Psoas muscle (tissue), 8 donors: ENCODE measurements around the gene KIF3A. TPM values are rescaled to one million over a fixed set of nuclear protein-coding genes. Genes with fewer than 3 reads are reported as not detected.

ENCODE experiments used
- ATAC-seq, 4 donors: fragments of 200-7000 bp; cut with Tn5 transposase; one replicate each; pipeline ENCODE4 v1.9.1; 2020; ENCODE audit warnings: moderate library complexity in 3 of 4, mild to moderate bottlenecking in 2 of 4
- DNase-seq, 2 donors: peaks; one replicate each; pipeline ENCODE4 v3.0.0-alpha.2; 2020
- H3K27ac ChIP-seq: fragments of 200-600 bp; one replicate; pipeline ENCODE4 v1.8.0; 2022
- H3K27me3 ChIP-seq, 3 donors: fragments of 200-600 bp in 1 of 3; one replicate each; pipeline versions ENCODE4 v1.6.1 to v1.8.0; 2013 to 2022; ENCODE audit warnings: low read length in 2 of 3, mild to moderate bottlenecking in 2 of 3, moderate library complexity in 1 of 3; ENCODE audit not compliant: insufficient read depth in 3 of 3
- H3K36me3 ChIP-seq, 2 donors: fragments of 200-600 bp in 1 of 2; one replicate each; pipeline versions ENCODE4 v1.6.1 to v1.8.0; 2013 to 2022; ENCODE audit warnings: low read depth in 1 of 2, mild to moderate bottlenecking in 1 of 2, moderate library complexity in 1 of 2; ENCODE audit not compliant: insufficient read depth in 1 of 2
- H3K4me1 ChIP-seq: fragments of 200-600 bp; one replicate; pipeline ENCODE4 v1.8.0; 2022
- H3K4me3 ChIP-seq: fragments of 200-600 bp; one replicate; pipeline ENCODE4 v1.8.0; 2022; ENCODE audit warnings: mild to moderate bottlenecking
- H3K9me3 ChIP-seq: fragments of 200-600 bp; one replicate; pipeline ENCODE4 v1.8.0; 2022
- WGBS, 3 donors: extraction: QIAGEN DNeasy Blood & Tissue Kit; methylation state at CpG; one replicate each; pipeline versions ENCODE4 v1.1.6 to v1.1.7; 2013; 5-methylcytosine and 5-hydroxymethylcytosine counted together
- intact Hi-C, 2 donors: fragments of 100-400 bp; cut with DNase I; formaldehyde crosslinking; loops; one replicate each; pipeline versions ENCODE4 v1.11.0 to v1.14.2; 2022
- polyA plus RNA-seq, 3 donors: library from polyadenylated mRNA; stranded (reverse); fragments of 200-250 nt; gene quantifications; one replicate each; pipeline ENCODE4 v1.2.3, GENCODE V29; 2013
- total RNA-seq, 4 donors: library from RNA; stranded (reverse); fragmentation: NEBNext Ultra II Directional in 2 of 4; extraction: Animal tissue kit (Norgen Biotek cat#: 25700) in 2 of 4; gene quantifications; one replicate each; pipeline versions ENCODE4 v1.2.1 to v1.2.4, GENCODE V29; 2021 to 2023
- TF ChIP-seq, protein P1 (sequence below): fragments of 200-600 bp; IDR thresholded peaks from one replicate; pipeline ENCODE4 v1.8.0; 2022; ENCODE audit warnings: antibody characterized with exemption
- donor health status: healthy with polysubstance abuse.
- donor health status: DM: no; HTN: no; CAD: no; lungs with moderate emphysema.
- donor health status: Bipolar disorder and iron deficiency.
- donor health status: healthy.
- donor health status: DM: yes; HTN: yes; CAD: no.
- donor health status: DM: no; HTN: no; CAD: no.
- donor health status: DM: no; HTN: no; CAD: no.
- donor health status: DM: yes; HTN: yes; CAD: no.

The KIF3A gene
- total and polyA plus RNA-seq, 7 donors: 2.5 to 8.0 (median 4.3) TPM

DNA sequence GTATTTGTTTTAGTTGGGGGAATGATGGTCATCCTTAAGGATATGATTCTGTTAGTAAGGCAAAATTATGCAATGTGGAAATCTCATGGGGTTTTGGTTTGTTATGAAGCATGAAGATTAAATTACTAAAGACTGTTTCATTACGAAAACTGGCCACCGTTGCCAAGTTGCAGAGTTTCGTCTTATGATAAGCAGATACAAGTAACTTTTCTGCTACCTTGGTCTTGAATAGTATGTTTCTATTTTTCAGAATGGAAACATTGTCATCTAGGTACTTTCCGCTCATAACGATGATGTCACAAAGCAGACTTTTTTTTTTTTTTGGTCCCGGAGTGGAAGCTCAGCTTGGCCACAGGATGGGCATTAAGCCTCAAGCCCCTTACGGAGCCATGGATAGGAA is 14.1 kb upstream of the KIF3A start:
- peak in 1 of 4 donors; percentile 52 for ATAC-seq
- DNase-seq: peak; percentile 52 to 68
- Histone ChIP-seq H3K27ac (no peak overlapping the region), H3K36me3 (no peaks in the 10 kb centered on the region), H3K9me3 (no peaks in the 10 kb centered on the region), H3K4me1 (peaks cover 9% of the 10 kb centered on the region), H3K4me3 (no peak overlapping the region), H3K27me3 (peaks cover 0 to 24% (median 13%) of the 10 kb centered on the region in 3 donors)
- TF ChIP-seq, protein P1, sequence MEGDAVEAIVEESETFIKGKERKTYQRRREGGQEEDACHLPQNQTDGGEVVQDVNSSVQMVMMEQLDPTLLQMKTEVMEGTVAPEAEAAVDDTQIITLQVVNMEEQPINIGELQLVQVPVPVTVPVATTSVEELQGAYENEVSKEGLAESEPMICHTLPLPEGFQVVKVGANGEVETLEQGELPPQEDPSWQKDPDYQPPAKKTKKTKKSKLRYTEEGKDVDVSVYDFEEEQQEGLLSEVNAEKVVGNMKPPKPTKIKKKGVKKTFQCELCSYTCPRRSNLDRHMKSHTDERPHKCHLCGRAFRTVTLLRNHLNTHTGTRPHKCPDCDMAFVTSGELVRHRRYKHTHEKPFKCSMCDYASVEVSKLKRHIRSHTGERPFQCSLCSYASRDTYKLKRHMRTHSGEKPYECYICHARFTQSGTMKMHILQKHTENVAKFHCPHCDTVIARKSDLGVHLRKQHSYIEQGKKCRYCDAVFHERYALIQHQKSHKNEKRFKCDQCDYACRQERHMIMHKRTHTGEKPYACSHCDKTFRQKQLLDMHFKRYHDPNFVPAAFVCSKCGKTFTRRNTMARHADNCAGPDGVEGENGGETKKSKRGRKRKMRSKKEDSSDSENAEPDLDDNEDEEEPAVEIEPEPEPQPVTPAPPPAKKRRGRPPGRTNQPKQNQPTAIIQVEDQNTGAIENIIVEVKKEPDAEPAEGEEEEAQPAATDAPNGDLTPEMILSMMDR: no peak
- intact Hi-C loops: loop anchor here in 1 of 2 donors (5.0 kb wide), 1 partner anchor 66 kb away; no protein-coding TSS in a partner anchor
- 47 to 68% (median 54%) methylated on average over 7 of the region's 7 CpGs for WGBS, 3 donors

DNA sequence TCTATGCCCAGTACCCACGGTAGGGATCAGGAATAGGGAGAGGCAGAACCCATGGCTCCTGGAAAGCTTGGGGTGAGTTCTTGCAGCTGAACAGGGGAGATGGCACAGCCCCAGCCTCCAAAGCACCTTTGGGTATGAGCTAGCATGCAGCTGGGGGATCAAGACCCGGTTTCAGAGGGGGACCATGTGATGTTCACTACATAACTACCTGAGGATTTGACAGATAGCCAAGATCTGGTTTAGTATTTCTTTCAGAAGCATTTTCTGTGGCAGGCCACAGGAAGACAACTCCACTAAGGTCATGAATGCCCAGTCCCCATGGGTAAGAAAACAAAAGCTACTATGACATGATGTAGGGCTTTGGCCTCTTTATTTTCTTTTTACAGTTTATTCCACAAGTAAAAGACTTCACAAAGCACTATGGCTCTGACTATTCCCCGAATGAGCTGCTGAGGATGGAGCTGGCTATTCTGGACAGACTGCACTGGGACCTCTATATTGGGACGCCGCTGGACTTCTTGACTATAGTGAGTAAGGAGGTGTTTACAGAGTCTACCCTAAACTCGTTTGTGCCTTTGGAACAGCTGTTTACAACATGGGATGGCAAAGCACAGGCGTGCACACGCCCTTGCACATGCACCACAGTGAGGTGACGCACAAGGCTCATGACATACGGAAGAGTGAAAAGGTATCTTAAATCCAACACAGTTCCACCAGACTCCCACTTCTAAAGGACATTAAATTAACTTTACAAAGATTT is 13.3 kb upstream of the KIF3A start:
- no peak overlapping the region for H3K4me3 ChIP-seq
- intact Hi-C loops: loop anchor here in 1 of 2 donors (5.0 kb wide), 1 partner anchor 67 kb away; no protein-coding TSS in a partner anchor
- 73 to 84% (median 82%) methylated on average over 10 of the region's 10 CpGs for WGBS, 3 donors
- H3K27me3 ChIP-seq: peaks cover 0 to 32% (median 13%) of the 10 kb centered on the region in 3 donors
- H3K9me3 ChIP-seq: no peaks in the 10 kb centered on the region
- no peaks in the 10 kb centered on the region for H3K36me3 ChIP-seq
- H3K4me1 ChIP-seq: peaks cover 9% of the 10 kb centered on the region
- TF ChIP-seq, protein P1: no peak
- ATAC-seq: no peak
- no peak for DNase-seq
- H3K27ac ChIP-seq: no peak overlapping the region

DNA sequence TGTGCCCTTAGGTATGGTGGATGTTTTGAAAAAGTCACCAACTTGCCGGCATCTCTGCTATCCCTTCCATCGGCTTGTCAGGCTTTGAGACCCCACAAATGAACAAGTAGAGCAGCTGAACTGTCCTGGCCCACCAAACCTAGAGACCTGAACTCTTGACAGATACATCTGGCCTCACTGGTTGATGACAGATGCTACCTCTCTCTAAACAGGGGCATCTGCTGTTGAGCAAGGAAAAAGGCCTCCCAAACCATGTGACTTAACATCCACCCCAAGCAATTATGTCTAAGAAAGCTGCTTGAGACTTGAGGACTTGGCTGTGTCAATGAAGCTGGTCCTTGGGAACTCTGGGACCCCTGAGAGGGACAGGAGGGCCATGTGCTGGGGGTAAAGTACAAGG is 12.2 kb upstream of the KIF3A start:
- intact Hi-C loops: no loop called here
- H3K36me3 ChIP-seq: no peaks in the 10 kb centered on the region
- H3K27me3 ChIP-seq: peaks cover 0 to 41% (median 13%) of the 10 kb centered on the region in 3 donors

DNA sequence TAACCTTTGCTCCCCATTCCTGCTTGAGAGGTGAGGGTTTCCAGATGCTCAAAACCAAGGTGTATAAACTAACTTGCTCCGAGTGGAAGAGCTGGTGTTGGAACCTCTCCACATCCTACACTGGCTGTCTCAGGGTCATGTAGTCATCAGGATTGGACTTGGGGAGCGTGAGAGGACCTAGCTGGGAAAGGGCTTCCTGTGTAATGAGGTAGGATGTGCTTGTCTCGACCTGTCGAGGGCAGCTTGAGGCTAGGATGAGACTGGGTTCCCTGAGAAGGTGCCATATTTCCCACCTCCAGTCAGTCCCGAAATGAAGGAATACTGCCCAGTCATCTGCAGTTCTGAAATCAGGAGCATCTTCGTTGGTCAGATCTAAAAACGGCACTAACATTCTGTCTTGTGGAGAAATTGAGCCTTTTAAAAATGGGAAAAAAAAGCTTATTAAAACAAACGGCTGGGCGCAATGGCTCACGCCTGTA is 11.2 kb upstream of the KIF3A start:
- TF ChIP-seq, protein P1: no peak
- Histone ChIP-seq H3K9me3 (no peaks in the 10 kb centered on the region), H3K27ac (no peak overlapping the region), H3K27me3 (peaks cover 0 to 51% (median 13%) of the 10 kb centered on the region in 3 donors), H3K36me3 (no peaks in the 10 kb centered on the region), H3K4me1 (peaks cover 9% of the 10 kb centered on the region), H3K4me3 (no peak overlapping the region)
- DNase-seq (no peak), ATAC-seq (no peak)
- 89 to 91% (median 90%) methylated on average over 10 of the region's 10 CpGs for WGBS, 3 donors
- intact Hi-C loops: no loop called here

More for the DNA sequence above, 12.2 kb upstream of the KIF3A start:
- TF ChIP-seq, protein P1: no peak
- Histone ChIP-seq H3K27ac (no peak overlapping the region), H3K4me3 (no peak overlapping the region), H3K9me3 (no peaks in the 10 kb centered on the region), H3K4me1 (peaks cover 9% of the 10 kb centered on the region)
- DNase-seq (no peak), ATAC-seq (no peak)
- 93 to 97% (median 94%) methylated on average over 2 of the region's 2 CpGs for WGBS, 3 donors
